ENCODE measurements around the gene TCEAL4. TPM values are rescaled to one million over a fixed set of nuclear protein-coding genes. Genes with fewer than 3 reads are reported as not detected.
"Not testable (repeated sequence)": the region's sequence is repeated elsewhere in the genome, so short reads cannot be mapped to it uniquely, and the experiment has no call there.

Gene TCEAL4
- total RNA-seq, 6 donors from 2014 or later = 68.5 to 141 (median 90.8) TPM

GRCh38 chrX:103584596-103584995, 719 bp upstream of the TCEAL4 start:
- Histone ChIP-seq H3K27me3 (no peaks in the 10 kb centered on the region), H3K4me1 (no peaks in the 10 kb centered on the region), H3K27ac (peak overlapping the region in 1 of 4 donors; percentile 78), H3K9me3 (no peaks in the 10 kb centered on the region), H3K4me3 (peak overlapping the region in 2 of 4 donors; percentile 56 to 65), H3K36me3 (no peaks in the 10 kb centered on the region)
- ATAC-seq (ENCODE audit: low FRiP score in 2 of 2) (no peak), DNase-seq (no peak)
- TF ChIP-seq CTCF (IDR thresholded peaks at IDR 0.05) (no peak), EP300 (IDR thresholded peaks at IDR 0.05) (no peak), POLR2AphosphoS5 (IDR thresholded peaks at IDR 0.05) (no peak), POLR2A (IDR thresholded peaks at IDR 0.05) (no peak)
- 79 to 82% methylated on average over 3 of the region's 3 CpGs for WGBS, 2 donors

- peak; percentile 40 to 66 for ATAC-seq (ENCODE audit: low FRiP score in 2 of 2)
- Histone ChIP-seq H3K4me3 (peak overlapping the region; percentile 30 to 65 (median 56)), H3K9me3 (no peaks in the 10 kb centered on the region), H3K36me3 (no peaks in the 10 kb centered on the region), H3K4me1 (no peaks in the 10 kb centered on the region), H3K27ac (peak overlapping the region; percentile 76 to 92 (median 82)), H3K27me3 (no peaks in the 10 kb centered on the region)
- 34% methylated on average over 5 of the region's 5 CpGs; no CpG with 5 or more reads in 1 of the 2 donors for WGBS, 2 donors
- DNase-seq = no peak
- TF ChIP-seq POLR2A (IDR thresholded peaks at IDR 0.05) (no peak), POLR2AphosphoS5 (IDR thresholded peaks at IDR 0.05) (no peak), CTCF (IDR thresholded peaks at IDR 0.05) (no peak), EP300 (IDR thresholded peaks at IDR 0.05) (no peak)
Observed at GRCh38 chrX:103586314-103586646, 965 bp downstream of the TCEAL4 start.

- Histone ChIP-seq H3K27me3 (no peaks in the 10 kb centered on the region), H3K4me1 (no peaks in the 10 kb centered on the region), H3K4me3 (peak overlapping the region in 3 of 4 donors; percentile 56 to 65 (median 56)), H3K9me3 (no peaks in the 10 kb centered on the region), H3K36me3 (no peaks in the 10 kb centered on the region), H3K27ac (peak overlapping the region in 2 of 4 donors; percentile 78 to 92)
- WGBS, 2 donors = 51 to 66% methylated on average over 4 of the region's 4 CpGs
- TF ChIP-seq EP300 (IDR thresholded peaks at IDR 0.05) (no peak), POLR2AphosphoS5 (IDR thresholded peaks at IDR 0.05) (no peak), CTCF (IDR thresholded peaks at IDR 0.05) (no peak), POLR2A (IDR thresholded peaks at IDR 0.05) (no peak)
- ATAC-seq (ENCODE audit: low FRiP score in 2 of 2) = no peak
- no peak for DNase-seq
Observed at GRCh38 chrX:103586659-103587058, 1.3 kb downstream of the TCEAL4 start.

GRCh38 chrX:103592295-103592694, 7.0 kb downstream of the TCEAL4 start:
- WGBS, 2 donors = 94 to 100% methylated on average over 1 of the region's 1 CpG
- not testable (repeated sequence) for ATAC-seq (ENCODE audit: low FRiP score in 2 of 2)

GRCh38 chrX:103595202-103595601, 9.9 kb downstream of the TCEAL4 start:
- not testable (repeated sequence) for H3K27me3 ChIP-seq; H3K4me1 ChIP-seq; ATAC-seq (ENCODE audit: low FRiP score in 2 of 2); H3K9me3 ChIP-seq; H3K27ac ChIP-seq; DNase-seq; H3K36me3 ChIP-seq; H3K4me3 ChIP-seq
- 85 to 100% methylated on average over 1 to 6 of the region's 6 CpGs for WGBS, 2 donors

More at GRCh38 chrX:103592295-103592694, 7.0 kb downstream of the TCEAL4 start:
- H3K27me3 ChIP-seq, DNase-seq, H3K27ac ChIP-seq, H3K9me3 ChIP-seq, H3K4me1 ChIP-seq, H3K4me3 ChIP-seq, H3K36me3 ChIP-seq: not testable (repeated sequence)

All from upper lobe of left lung (tissue), 6 donors.